Keratinocyte (primary cell): ENCODE data around the gene PLB1.

Experiments used
- EZH2 ChIP-seq: IDR thresholded peaks from one replicate; pipeline ENCODE4 v1.6.1; 2012; ENCODE audit warnings: inconsistent platforms, mild to moderate bottlenecking, low read length, moderate library complexity
- TF ChIP-seq, protein P1 (sequence below), 3 experiments: IDR thresholded peaks in 1 of 3; conservative IDR thresholded peaks in 1 of 3; optimal IDR thresholded peaks in 1 of 3; 2 replicates in 2 of 3; 3 replicates in 1 of 3; pipeline versions ENCODE3 to v1.5.1; 2011; ENCODE audit warnings: low read length in 3 of 3, mild to moderate bottlenecking in 3 of 3, moderate library complexity in 2 of 3, control low read depth in 1 of 3, inconsistent platforms in 1 of 3; ENCODE audit not compliant: insufficient read depth in 2 of 3; ENCODE audit errors: extremely low read depth in 1 of 3

DNA sequence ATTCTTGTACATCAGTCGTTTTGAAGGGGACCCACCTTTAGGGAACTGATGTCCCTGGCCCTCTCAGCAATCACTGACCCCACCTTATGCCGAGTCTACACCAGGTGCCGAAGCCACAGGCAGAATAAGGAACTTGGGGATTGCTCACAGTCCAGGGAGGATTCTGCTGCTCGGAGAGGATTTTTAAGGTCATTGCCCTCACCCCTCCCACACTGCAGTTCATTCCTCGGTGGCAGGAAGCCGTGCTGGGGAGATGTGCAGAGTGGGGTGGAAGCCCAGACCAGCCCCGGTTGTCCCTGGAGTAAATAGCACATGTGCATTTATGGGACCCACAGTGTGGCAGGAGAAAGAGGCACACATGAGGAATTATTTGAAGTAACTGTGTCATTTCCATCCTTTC, 50.4 kb downstream of the PLB1 start:
- no peak for TF ChIP-seq EZH2
- TF ChIP-seq, protein P1, sequence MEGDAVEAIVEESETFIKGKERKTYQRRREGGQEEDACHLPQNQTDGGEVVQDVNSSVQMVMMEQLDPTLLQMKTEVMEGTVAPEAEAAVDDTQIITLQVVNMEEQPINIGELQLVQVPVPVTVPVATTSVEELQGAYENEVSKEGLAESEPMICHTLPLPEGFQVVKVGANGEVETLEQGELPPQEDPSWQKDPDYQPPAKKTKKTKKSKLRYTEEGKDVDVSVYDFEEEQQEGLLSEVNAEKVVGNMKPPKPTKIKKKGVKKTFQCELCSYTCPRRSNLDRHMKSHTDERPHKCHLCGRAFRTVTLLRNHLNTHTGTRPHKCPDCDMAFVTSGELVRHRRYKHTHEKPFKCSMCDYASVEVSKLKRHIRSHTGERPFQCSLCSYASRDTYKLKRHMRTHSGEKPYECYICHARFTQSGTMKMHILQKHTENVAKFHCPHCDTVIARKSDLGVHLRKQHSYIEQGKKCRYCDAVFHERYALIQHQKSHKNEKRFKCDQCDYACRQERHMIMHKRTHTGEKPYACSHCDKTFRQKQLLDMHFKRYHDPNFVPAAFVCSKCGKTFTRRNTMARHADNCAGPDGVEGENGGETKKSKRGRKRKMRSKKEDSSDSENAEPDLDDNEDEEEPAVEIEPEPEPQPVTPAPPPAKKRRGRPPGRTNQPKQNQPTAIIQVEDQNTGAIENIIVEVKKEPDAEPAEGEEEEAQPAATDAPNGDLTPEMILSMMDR (optimal IDR thresholded peaks at IDR 0.05 in 1 of 3, IDR thresholded peaks at IDR 0.05 in 1 of 3, conservative IDR thresholded peaks at IDR 0.05 in 1 of 3; ENCODE audit: extremely low read depth in 1 of 3, insufficient read depth in 2 of 3, low read length in 3 of 3), result no peak
